HG03066 (cell line): ENCODE results near the gene ADGRG6.

Source experiments
- ATAC-seq: cut with Tn5 transposase; IDR thresholded peaks from one replicate; pipeline ENCODE4 v1.9.1; 2021; ENCODE audit warnings: low read depth; ENCODE audit not compliant: unreplicated experiment

ADGRG6 gene

DNA sequence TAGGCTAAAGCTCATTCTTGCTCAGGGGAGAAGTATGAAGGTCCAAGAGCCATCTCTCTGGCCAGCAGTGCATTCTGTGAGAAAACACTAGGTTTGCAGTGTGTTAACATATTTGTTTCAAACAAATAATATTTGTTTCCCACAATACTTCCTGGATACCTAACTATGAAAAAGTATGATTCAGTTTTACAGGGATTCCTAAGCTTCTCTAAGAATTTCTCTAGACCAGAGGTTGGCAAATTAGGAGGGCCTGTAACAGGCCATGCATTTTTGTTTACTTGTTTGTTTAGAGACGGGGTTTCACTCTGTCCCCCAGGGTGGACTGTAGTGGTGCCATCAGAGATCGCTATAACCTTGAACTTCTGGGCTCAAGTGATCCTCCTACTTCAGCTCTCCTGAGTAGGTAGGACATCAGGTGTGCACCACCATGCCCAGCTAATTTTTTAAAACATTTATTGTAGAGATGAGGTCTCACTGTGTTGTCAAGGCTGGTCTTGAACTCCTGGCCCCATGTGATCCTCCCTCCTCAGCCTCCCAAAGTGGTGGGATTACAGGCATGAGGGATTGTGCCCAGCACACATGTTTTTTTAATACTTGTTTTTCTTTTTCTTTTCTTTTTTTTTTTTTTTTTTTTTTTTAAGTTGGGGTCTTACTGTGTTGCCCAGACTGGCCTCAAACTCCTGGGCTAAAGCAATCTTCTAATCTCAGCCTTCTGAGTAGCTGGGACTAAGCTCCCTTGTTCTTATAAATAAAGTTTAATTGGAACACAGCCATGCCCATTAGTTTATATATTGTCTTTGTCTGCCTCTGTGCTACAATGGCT is 71.7 kb downstream of the ADGRG6 start:
- no peak for ATAC-seq

DNA sequence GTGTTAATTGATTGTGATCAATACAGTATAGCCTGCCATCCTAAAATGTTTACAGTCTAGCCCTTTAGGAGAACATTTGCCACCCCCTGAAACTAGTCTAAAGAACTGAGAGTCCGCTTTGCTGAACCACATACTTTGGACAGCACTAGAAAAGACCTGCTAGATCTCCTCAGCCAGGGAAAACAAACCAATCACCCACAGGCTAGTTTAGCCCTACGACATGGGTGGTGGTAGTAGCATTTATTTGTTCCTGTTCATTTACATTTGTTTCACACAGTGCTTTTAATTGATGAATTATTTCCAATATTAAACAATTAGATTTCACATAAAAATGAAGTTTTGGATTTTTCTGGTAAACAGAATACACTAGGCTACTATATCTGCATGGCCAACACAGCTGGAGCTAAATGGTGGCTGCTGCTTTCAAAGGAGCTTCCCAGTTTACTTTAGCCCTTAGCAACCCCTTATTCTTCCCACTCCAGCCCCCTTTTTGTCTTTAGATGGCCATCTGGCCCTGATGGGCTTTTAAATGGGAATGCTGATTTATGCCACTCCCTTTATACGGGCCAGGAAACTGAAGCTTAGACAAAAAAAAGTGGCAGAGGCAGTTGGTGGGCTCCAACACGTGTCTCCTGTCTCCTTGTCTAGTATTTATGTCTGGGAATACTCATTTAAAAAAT is 72.4 kb downstream of the ADGRG6 start:
- no peak for ATAC-seq

- no peak for ATAC-seq
Measured at GRCh38 chr6:142374965-142375733, 73.3 kb downstream of the ADGRG6 start.

GRCh38 chr6:142376115-142376514 is 74.3 kb downstream of the ADGRG6 start:
- no peak for ATAC-seq

DNA sequence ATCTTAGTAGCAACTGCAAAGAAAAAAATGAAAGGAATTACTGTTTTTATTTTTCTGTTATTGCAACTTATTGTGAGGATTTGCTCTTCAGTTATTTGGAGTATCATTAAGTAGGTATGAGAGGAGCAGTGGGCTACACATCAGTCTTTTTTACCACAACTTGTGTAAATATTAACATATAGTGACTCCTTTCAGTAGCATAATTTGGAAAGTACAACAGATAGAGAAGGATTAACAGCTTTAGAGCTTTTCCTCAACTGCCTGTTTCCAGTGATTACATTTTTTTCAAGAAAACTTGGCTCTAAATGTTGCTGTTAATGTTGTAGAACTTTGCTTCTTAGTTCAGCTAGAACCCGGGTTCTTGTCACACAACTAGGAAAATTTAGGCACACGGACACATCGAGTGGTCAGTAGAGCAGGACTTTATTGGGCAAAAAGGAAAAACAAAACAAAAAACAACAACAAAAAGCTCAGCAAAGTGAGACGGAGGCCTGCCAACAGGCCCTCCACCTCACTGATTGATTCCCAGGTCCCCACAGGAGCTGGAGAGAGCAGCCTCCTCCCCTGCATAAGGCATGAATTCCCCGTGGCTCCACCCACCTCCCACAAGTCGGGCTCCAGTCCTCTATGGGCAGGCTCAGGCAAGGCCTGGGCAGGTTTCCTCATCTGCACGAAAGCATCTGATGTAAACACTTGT is 75.1 kb downstream of the ADGRG6 start:
- ATAC-seq, result no peak

GRCh38 chr6:142377497-142377848 is 75.7 kb downstream of the ADGRG6 start:
- no peak for ATAC-seq

DNA sequence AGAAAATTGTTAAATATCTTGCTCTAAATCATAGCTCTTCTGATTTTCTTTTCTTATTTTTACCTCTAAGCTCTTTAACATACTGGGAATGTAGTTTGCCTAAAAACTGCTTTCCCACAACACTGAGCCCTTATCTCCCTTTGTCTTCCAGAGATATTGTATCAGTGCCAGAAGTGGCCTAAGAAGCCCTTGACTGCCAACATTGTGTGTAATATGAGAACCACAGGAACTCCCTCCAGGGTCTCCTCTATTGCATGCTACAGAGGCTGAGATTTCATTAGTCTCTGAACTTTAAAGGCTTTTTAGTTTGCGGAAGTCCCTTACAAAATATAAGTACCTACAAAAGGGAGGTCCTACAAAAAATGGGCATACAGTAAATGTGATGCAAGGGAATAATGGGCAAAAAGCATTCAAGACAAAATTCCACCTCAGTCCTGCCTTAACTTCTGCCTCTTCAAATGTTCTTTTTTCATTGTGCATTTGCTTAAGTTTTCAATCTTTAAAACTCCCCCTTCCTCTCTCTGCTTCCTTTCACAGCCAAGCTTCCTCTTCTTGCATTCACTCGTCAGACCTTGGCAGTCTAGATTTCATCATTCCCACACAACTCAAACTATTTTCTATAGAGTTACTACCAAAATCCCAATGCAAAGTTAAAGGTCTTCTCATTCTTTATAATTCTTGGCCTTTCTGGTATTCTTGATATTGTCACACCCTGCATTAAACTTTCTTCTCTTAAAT is 76.5 kb downstream of the ADGRG6 start:
- no peak for ATAC-seq

DNA sequence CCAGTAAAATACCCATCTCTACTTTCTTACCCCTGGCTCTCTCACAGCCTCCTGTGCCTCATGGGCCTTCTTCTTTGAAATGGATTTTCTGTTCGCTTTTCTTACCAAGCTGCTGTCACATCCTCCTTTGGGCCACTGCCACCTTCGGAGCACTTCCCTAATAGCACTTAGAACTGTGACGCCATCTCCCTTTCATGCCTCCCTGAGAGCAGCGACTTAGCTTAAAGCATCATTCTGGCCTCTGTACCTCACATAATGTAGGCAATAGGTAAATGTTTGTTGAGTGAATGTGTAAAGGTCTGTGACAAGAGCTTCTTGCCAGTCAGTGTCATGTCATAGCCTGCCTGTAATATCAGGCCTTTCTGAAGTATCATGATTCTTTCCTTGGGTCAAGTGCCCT is 78.8 kb downstream of the ADGRG6 start:
- ATAC-seq, result no peak

DNA sequence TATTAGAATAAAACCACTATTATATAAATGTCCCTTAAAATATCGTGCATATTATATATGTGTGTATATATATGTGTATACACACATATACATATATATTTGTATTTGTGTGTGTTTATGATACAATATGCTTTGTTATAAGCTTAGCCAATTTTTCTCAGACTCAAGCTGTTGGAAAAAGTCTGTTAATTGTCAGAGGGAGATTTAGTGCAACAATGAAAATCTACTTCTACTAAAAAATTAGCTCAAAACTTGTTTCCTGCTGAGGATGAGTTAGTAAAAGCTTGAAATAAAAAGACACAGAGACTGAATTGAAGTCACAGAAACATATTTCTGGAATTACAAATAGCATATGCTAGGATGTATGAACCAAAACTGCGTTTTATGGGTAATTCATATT is 79.4 kb downstream of the ADGRG6 start:
- ATAC-seq, result no peak

GRCh38 chr6:142381845-142382378 is 80.1 kb downstream of the ADGRG6 start:
- ATAC-seq, result no peak

GRCh38 chr6:142384519-142385254 is 82.9 kb downstream of the ADGRG6 start:
- no peak for ATAC-seq

GRCh38 chr6:142385352-142385751 is 83.5 kb downstream of the ADGRG6 start:
- no peak for ATAC-seq

- ATAC-seq, result no peak
Measured at GRCh38 chr6:142386657-142387056, 84.8 kb downstream of the ADGRG6 start.

GRCh38 chr6:142387997-142388815 is 86.4 kb downstream of the ADGRG6 start:
- no peak for ATAC-seq

- ATAC-seq, result peak; percentile 7
Measured at GRCh38 chr6:142395266-142395665, 93.5 kb downstream of the ADGRG6 start.

DNA sequence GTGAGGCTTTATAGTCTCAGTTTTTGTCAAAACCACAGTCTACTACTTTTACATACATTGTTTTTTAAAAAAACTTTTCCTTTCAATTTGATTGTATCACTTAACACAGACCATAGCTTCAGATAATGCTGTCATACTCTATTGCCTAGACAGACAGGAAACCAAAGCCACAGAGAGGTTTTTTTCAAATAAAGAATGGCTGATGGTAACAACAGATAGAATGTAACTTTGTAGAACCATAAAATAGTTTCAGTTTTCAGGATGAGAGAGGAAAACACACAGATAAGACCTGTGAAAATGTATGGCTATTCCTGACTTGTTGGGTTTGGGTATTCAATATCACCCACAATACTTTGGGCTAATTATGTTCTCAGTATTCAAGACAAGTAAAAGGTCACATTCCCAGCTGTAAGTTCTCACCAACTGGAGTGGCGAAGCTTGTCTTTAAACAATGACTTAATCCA is 94.0 kb downstream of the ADGRG6 start:
- ATAC-seq, result peak; percentile 90

GRCh38 chr6:142398353-142398752 is 96.5 kb downstream of the ADGRG6 start:
- no peak for ATAC-seq

DNA sequence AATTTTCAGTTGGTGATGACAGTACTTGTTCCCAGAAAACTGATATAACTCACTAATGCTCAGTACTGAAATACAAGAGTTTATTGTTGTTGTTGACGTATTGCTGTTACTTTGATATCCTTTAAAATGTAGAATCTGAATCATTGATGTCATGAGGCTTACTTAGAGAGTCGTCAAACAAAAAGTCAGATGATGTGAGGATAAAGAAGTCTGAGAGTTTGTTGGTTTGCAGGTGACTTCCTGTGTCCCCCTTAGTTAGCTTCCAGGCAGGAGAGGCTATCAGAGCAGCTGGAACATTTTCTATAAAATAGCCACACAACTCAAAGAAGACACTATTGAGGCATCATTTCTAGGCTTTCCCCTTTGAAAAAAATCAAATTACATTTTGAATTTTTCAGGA is 97.9 kb downstream of the ADGRG6 start:
- ATAC-seq, result no peak
